IMR-90 (cell line): ENCODE data around the gene SRCIN1. TPM values are rescaled to one million over a fixed set of nuclear protein-coding genes. Genes with fewer than 3 reads are reported as not detected.

ENCODE experiments used
- ATAC-seq: fragments of 200-7000 bp; cut with Tn5 transposase; 2 replicates; pipeline ENCODE4 v1.9.1; 2020; ENCODE audit warnings: low read depth, mild to moderate bottlenecking, moderate library complexity
- BruUV-seq: library from RNA; stranded (reverse); fragments of 400-500 nt; replicated peaks from 2 replicates; lab custom pipeline; 2021; lab: Mats Ljungman, UMichigan
- CTCF ChIA-PET: fragments of 300-600 bp; formaldehyde crosslinking; extraction: SDS; loops from one replicate; lab custom pipeline; 2021; ENCODE audit warnings: antibody characterized with exemption; lab: Yijun Ruan, JAX
- POLR2A ChIA-PET: fragments of 300-600 bp; sonication (Branson Sonifier 250); formaldehyde crosslinking; loops from one replicate; lab custom pipeline; 2022; ENCODE audit warnings: antibody characterized with exemption; ENCODE audit not compliant: unreplicated experiment; lab: Charles Lee
- DNase-seq: peaks from one replicate; pipeline ENCODE4 v3.0.0; 2013
- H2AFZ ChIP-seq: replicated peaks from 2 replicates; pipeline ENCODE3; 2013; ENCODE audit warnings: low read length, mild to moderate bottlenecking; ENCODE audit not compliant: poor library complexity
- H2AK5ac ChIP-seq: 2 replicates; pipeline ENCODE4 v1.6.1; 2013; ENCODE audit warnings: low read depth, low read length, inconsistent platforms
- H2AK9ac ChIP-seq: replicated peaks from 2 replicates; pipeline ENCODE3; 2013; ENCODE audit warnings: mild to moderate bottlenecking, low read depth, low read length, moderate library complexity; ENCODE audit not compliant: poor library complexity
- H2BK120ac ChIP-seq: 2 replicates; pipeline ENCODE4 v1.6.1; 2013; ENCODE audit warnings: low read depth, low read length, inconsistent platforms
- H2BK15ac ChIP-seq: 3 replicates; pipeline ENCODE4 v1.6.1; 2013; ENCODE audit warnings: low read depth, low read length, inconsistent platforms
- H2BK20ac ChIP-seq: 2 replicates; pipeline ENCODE4 v1.6.1; 2013; ENCODE audit warnings: low read depth, mild to moderate bottlenecking, inconsistent platforms, low read length, moderate library complexity
- H2BK5ac ChIP-seq: 2 replicates; pipeline ENCODE4 v1.6.1; 2013; ENCODE audit warnings: mild to moderate bottlenecking, low read depth, low read length, inconsistent platforms; ENCODE audit not compliant: poor library complexity, severe bottlenecking
- H3K14ac ChIP-seq: replicated peaks from 2 replicates; pipeline ENCODE4 v1.6.1; 2013; ENCODE audit warnings: low read depth, low read length, inconsistent platforms
- H3K18ac ChIP-seq: 2 replicates; pipeline ENCODE4 v1.6.1; 2013; ENCODE audit warnings: low read depth, low read length, control low read depth
- H3K23ac ChIP-seq: 2 replicates; pipeline ENCODE4 v1.6.1; 2013; ENCODE audit warnings: low read depth, low read length, inconsistent platforms
- H3K27ac ChIP-seq: 2 replicates; pipeline ENCODE4 v1.5.1; 2013; ENCODE audit warnings: mild to moderate bottlenecking, control low read depth, low read length; ENCODE audit not compliant: insufficient read depth
- H3K27me3 ChIP-seq: 2 replicates; pipeline ENCODE4 v1.6.1; 2013; ENCODE audit warnings: low read length; ENCODE audit not compliant: control insufficient read depth, insufficient read depth
- H3K36me3 ChIP-seq: 2 replicates; pipeline ENCODE4 v1.6.1; 2013; ENCODE audit warnings: low read length, mixed read lengths; ENCODE audit not compliant: control insufficient read depth, insufficient read depth
- H3K4ac ChIP-seq: 2 replicates; pipeline ENCODE4 v1.6.1; 2013; ENCODE audit warnings: low read depth, low read length, inconsistent platforms
- H3K4me1 ChIP-seq: 2 replicates; pipeline ENCODE4 v1.6.1; 2013; ENCODE audit warnings: low read length, mixed read lengths; ENCODE audit not compliant: control insufficient read depth, insufficient read depth
- H3K4me2 ChIP-seq: 2 replicates; pipeline ENCODE4 v1.6.1; 2013; ENCODE audit warnings: low read depth, mild to moderate bottlenecking, control low read depth, low read length, moderate library complexity
- H3K4me3 ChIP-seq: 2 replicates; pipeline ENCODE4 v1.5.1; 2013; ENCODE audit warnings: low read depth, mild to moderate bottlenecking, control low read depth, low read length, moderate library complexity; ENCODE audit not compliant: insufficient read depth
- H3K56ac ChIP-seq: 2 replicates; pipeline ENCODE4 v1.6.1; 2013; ENCODE audit warnings: low read length, inconsistent platforms; ENCODE audit not compliant: insufficient read depth; ENCODE audit errors: extremely low read depth
- H3K79me1 ChIP-seq, 2 experiments: 2 replicates each; pipeline ENCODE4 v1.6.1; 2013; ENCODE audit warnings: low read length in 2 of 2, inconsistent platforms in 1 of 2, low read depth in 1 of 2
- H3K9ac ChIP-seq: 2 replicates; pipeline ENCODE4 v1.6.1; 2013; ENCODE audit warnings: low read depth, low read length, control low read depth
- H3K9me1 ChIP-seq: 2 replicates; pipeline ENCODE4 v1.6.1; 2013; ENCODE audit warnings: low read length, inconsistent platforms; ENCODE audit not compliant: insufficient read depth
- H3K9me3 ChIP-seq: 2 replicates; pipeline ENCODE4 v1.6.1; 2013; ENCODE audit warnings: low read length; ENCODE audit not compliant: control insufficient read depth, insufficient read depth
- H4K20me1 ChIP-seq: 2 replicates; pipeline ENCODE4 v1.6.1; 2013; ENCODE audit warnings: low read length, inconsistent platforms; ENCODE audit not compliant: insufficient read depth
- H4K5ac ChIP-seq: 2 replicates; pipeline ENCODE4 v1.6.1; 2013; ENCODE audit warnings: mild to moderate bottlenecking, low read depth, low read length, control low read depth
- H4K8ac ChIP-seq, 2 experiments: 2 replicates each; pipeline ENCODE4 v1.6.1; 2013; ENCODE audit warnings: low read depth in 2 of 2, low read length in 2 of 2, control low read depth in 1 of 2, inconsistent platforms in 1 of 2
- H4K91ac ChIP-seq: 2 replicates; pipeline ENCODE4 v1.6.1; 2013; ENCODE audit warnings: low read depth, low read length, inconsistent platforms; ENCODE audit not compliant: insufficient read depth
- BHLHE40 ChIP-seq: fragments of 150-350 bp; IDR thresholded peaks from 2 replicates; pipeline ENCODE4 v1.6.1; 2016; ENCODE audit warnings: mild to moderate bottlenecking, low read depth, low read length
- CEBPB ChIP-seq: IDR thresholded peaks from 2 replicates; pipeline ENCODE4 v1.6.1; 2012; ENCODE audit warnings: low read depth, low read length, improper control_type of control experiment
- CHD1 ChIP-seq: IDR thresholded peaks from 2 replicates; pipeline ENCODE4 v1.6.1; 2012; ENCODE audit warnings: low read depth, low read length, improper control_type of control experiment
- FOS ChIP-seq: fragments of 150-350 bp; IDR thresholded peaks from 2 replicates; pipeline ENCODE4 v1.6.1; 2016; ENCODE audit warnings: low read depth, low read length
- MAFK ChIP-seq: IDR thresholded peaks from 2 replicates; pipeline ENCODE4 v1.6.1; 2012; ENCODE audit warnings: low read depth, low read length, improper control_type of control experiment
- MAZ ChIP-seq: IDR thresholded peaks from 2 replicates; pipeline ENCODE4 v1.6.1; 2012; ENCODE audit warnings: low read depth, mild to moderate bottlenecking, low read length, improper control_type of control experiment, moderate library complexity, borderline replicate concordance
- MXI1 ChIP-seq: IDR thresholded peaks from 2 replicates; pipeline ENCODE4 v1.6.1; 2012; ENCODE audit warnings: low read depth, mild to moderate bottlenecking, low read length, moderate library complexity, borderline replicate concordance
- NFE2L2 ChIP-seq: fragments of 150-350 bp; IDR thresholded peaks from 2 replicates; pipeline ENCODE4 v1.6.1; 2016; ENCODE audit warnings: low read depth, mild to moderate bottlenecking, low read length
- POLR2A ChIP-seq: IDR thresholded peaks from 2 replicates; pipeline ENCODE4 v1.6.1; 2012; ENCODE audit warnings: mild to moderate bottlenecking, low read depth, low read length
- RAD21 ChIP-seq: IDR thresholded peaks from 2 replicates; pipeline ENCODE4 v1.6.1; 2012; ENCODE audit warnings: low read length, improper control_type of control experiment
- RCOR1 ChIP-seq: IDR thresholded peaks from 2 replicates; pipeline ENCODE4 v1.6.1; 2012; ENCODE audit warnings: mild to moderate bottlenecking, low read length, improper control_type of control experiment; ENCODE audit not compliant: insufficient replicate concordance
- RFX5 ChIP-seq: IDR thresholded peaks from 2 replicates; pipeline ENCODE4 v1.8.0; 2012; ENCODE audit warnings: low read depth, mild to moderate bottlenecking, low read length, moderate library complexity
- SMC3 ChIP-seq: fragments of 150-350 bp; IDR thresholded peaks from 2 replicates; pipeline ENCODE4 v1.6.1; 2016; ENCODE audit warnings: low read depth, mild to moderate bottlenecking, antibody characterized with exemption, low read length, moderate library complexity
- WGBS, 2 experiments: methylation state at CpG; one replicate each; pipeline versions ENCODE4 v1.1.5 to v1.1.7; 2013; ENCODE audit warnings: missing lambda C conversion rate in 2 of 2; ENCODE audit not compliant: insufficient read length in 1 of 2; ENCODE audit errors: extremely low coverage in 2 of 2; 5-methylcytosine and 5-hydroxymethylcytosine counted together
- dilution Hi-C: fragments of 300-500 bp; cut with HindIII; formaldehyde crosslinking; loops from one replicate; pipeline ENCODE4 v1.14.3; 2018; ENCODE audit warnings: low sequenced_read_pairs; ENCODE audit not compliant: unreplicated experiment
- in situ Hi-C: fragments of 300-500 bp; cut with MboI; formaldehyde crosslinking; loops from 3 replicates; pipeline ENCODE4 v1.14.3; 2019; ENCODE audit warnings: low sequenced_read_pairs, inconsistent platforms, mixed read lengths
- intact Hi-C: fragments of 100-400 bp; cut with micrococcal nuclease; formaldehyde crosslinking; loops from 2 replicates; pipeline ENCODE4 v1.10.0; 2022
- polyA plus RNA-seq, 3 experiments: library from polyadenylated mRNA; depleted of rRNA; stranded (reverse); fragments of >200 nt; gene quantifications; 2 replicates each; pipeline ENCODE4 v1.2.3, GENCODE V29; 2012; ENCODE audit warnings: low replicate concordance in 1 of 3
- total RNA-seq: library from RNA; depleted of rRNA; stranded (reverse); fragments of >200 nt; gene quantifications from 2 replicates; pipeline ENCODE4 v1.2.3, GENCODE V29; 2012
- TF ChIP-seq, protein P1 (sequence below): fragments of 150-350 bp; IDR thresholded peaks from 2 replicates; pipeline ENCODE4 v1.6.1; 2017; ENCODE audit warnings: mild to moderate bottlenecking, antibody characterized with exemption, low read length, low read depth
- TF ChIP-seq, protein P2 (sequence below): conservative IDR thresholded peaks from 2 replicates; pipeline ENCODE4 v1.5.1; 2012; ENCODE audit warnings: mild to moderate bottlenecking, low read depth, low read length, improper control_type of control experiment
- TF ChIP-seq, protein P3 (sequence below): fragments of 150-350 bp; IDR thresholded peaks from 2 replicates; pipeline ENCODE4 v1.6.1; 2016; ENCODE audit warnings: low read depth, mild to moderate bottlenecking, low read length, moderate library complexity, borderline replicate concordance

The SRCIN1 gene
- total and polyA plus RNA-seq, 2 of the 4 experiments (the other 2 are of a cell fraction): not detected

DNA sequence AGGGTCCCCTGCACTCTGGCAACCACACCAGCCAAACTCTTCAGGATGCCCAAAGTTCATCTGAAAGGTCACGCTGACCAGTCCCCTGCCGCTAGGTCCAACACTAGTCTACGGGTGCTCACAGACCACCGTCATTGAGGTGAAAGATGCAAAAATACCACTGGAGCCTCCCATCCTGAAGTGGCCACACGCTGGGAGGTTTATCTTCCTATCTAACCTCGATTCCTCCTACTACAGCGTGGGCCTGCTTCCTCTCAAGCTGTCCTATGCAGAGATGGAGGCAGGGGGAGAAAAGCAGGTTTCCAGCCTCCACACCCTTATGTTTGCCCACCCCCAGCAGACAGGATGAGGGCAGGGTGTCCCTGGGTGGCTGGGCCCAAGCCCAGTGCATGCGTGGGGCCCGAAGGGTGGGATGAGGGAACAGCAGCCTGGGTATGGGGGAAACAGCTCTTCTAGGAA lies 6.3 kb downstream of the SRCIN1 start:
- no peak overlapping the region for H3K18ac ChIP-seq
- no peak overlapping the region for H2BK15ac ChIP-seq
- H3K4me1 ChIP-seq: no peaks in the 10 kb centered on the region
- H3K14ac ChIP-seq: no peak overlapping the region
- H2BK20ac ChIP-seq: no peak overlapping the region
- no peaks in the 10 kb centered on the region for H3K9me1 ChIP-seq
- H3K56ac ChIP-seq: no peak overlapping the region
- no TSS peak for BruUV-seq
- no peak overlapping the region for H2AK9ac ChIP-seq
- no peak overlapping the region for H3K4me2 ChIP-seq
- no peak overlapping the region for H4K91ac ChIP-seq
- H2AFZ ChIP-seq: no peak overlapping the region
- H2AK5ac ChIP-seq: no peak overlapping the region
- no peaks in the 10 kb centered on the region for H3K36me3 ChIP-seq
- H3K27me3 ChIP-seq: peaks cover 97% of the 10 kb centered on the region
- intact Hi-C loops (no loop called here), dilution Hi-C loops (no loop called here), in situ Hi-C loops (no loop called here)
- peaks cover 7% of the 10 kb centered on the region for H4K20me1 ChIP-seq
- H3K9ac ChIP-seq: no peak overlapping the region
- H3K4me3 ChIP-seq: no peak overlapping the region
- no peak overlapping the region for H2BK120ac ChIP-seq
- CTCF ChIA-PET: no interaction called here
- no peak for TF ChIP-seq MAFK
- no peak for TF ChIP-seq MXI1
- TF ChIP-seq, protein P1, sequence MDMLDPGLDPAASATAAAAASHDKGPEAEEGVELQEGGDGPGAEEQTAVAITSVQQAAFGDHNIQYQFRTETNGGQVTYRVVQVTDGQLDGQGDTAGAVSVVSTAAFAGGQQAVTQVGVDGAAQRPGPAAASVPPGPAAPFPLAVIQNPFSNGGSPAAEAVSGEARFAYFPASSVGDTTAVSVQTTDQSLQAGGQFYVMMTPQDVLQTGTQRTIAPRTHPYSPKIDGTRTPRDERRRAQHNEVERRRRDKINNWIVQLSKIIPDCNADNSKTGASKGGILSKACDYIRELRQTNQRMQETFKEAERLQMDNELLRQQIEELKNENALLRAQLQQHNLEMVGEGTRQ: no peak
- no peak for TF ChIP-seq CEBPB
- no peak for TF ChIP-seq RFX5
- TF ChIP-seq NFE2L2: no peak
- TF ChIP-seq, protein P2, sequence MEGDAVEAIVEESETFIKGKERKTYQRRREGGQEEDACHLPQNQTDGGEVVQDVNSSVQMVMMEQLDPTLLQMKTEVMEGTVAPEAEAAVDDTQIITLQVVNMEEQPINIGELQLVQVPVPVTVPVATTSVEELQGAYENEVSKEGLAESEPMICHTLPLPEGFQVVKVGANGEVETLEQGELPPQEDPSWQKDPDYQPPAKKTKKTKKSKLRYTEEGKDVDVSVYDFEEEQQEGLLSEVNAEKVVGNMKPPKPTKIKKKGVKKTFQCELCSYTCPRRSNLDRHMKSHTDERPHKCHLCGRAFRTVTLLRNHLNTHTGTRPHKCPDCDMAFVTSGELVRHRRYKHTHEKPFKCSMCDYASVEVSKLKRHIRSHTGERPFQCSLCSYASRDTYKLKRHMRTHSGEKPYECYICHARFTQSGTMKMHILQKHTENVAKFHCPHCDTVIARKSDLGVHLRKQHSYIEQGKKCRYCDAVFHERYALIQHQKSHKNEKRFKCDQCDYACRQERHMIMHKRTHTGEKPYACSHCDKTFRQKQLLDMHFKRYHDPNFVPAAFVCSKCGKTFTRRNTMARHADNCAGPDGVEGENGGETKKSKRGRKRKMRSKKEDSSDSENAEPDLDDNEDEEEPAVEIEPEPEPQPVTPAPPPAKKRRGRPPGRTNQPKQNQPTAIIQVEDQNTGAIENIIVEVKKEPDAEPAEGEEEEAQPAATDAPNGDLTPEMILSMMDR: no peak
- TF ChIP-seq, protein P3, sequence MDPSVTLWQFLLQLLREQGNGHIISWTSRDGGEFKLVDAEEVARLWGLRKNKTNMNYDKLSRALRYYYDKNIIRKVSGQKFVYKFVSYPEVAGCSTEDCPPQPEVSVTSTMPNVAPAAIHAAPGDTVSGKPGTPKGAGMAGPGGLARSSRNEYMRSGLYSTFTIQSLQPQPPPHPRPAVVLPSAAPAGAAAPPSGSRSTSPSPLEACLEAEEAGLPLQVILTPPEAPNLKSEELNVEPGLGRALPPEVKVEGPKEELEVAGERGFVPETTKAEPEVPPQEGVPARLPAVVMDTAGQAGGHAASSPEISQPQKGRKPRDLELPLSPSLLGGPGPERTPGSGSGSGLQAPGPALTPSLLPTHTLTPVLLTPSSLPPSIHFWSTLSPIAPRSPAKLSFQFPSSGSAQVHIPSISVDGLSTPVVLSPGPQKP: no peak
- TF ChIP-seq FOS: no peak
- no peak for TF ChIP-seq CHD1
- no peak for TF ChIP-seq RAD21
- no peak for TF ChIP-seq POLR2A
- no peak for TF ChIP-seq MAZ
- no peak for TF ChIP-seq RCOR1
- no peak for TF ChIP-seq SMC3
- TF ChIP-seq BHLHE40: no peak
- DNase-seq: no peak
- POLR2A ChIA-PET: no interaction called here
- H4K8ac ChIP-seq: no peak overlapping the region
- H3K4ac ChIP-seq: no peak overlapping the region
- no peaks in the 10 kb centered on the region for H3K79me1 ChIP-seq
- no peak overlapping the region for H3K23ac ChIP-seq
- H4K5ac ChIP-seq: no peak overlapping the region
- H3K27ac ChIP-seq: no peak overlapping the region
- ATAC-seq: no peak
- WGBS, 2 experiments: 40% methylated on average over 3 of the region's 9 CpGs; no CpG with 5 or more reads in 1 of the 2 experiments
- no peak overlapping the region for H2BK5ac ChIP-seq
- no peaks in the 10 kb centered on the region for H3K9me3 ChIP-seq
